AG09309 (cell line): ENCODE measurements around the gene AP5Z1.
"Not testable (repeated sequence)": the region's sequence is repeated elsewhere in the genome, so short reads cannot be mapped to it uniquely, and the experiment has no call there.

Source experiments
- DNase-seq: peaks from one replicate; pipeline ENCODE4 v3.0.0-alpha.2; 2010; ENCODE audit warnings: low read depth
- H3K4me3 ChIP-seq: 2 replicates; pipeline ENCODE4 v1.5.1; 2011; ENCODE audit warnings: mild to moderate bottlenecking, low read depth, low read length, moderate library complexity; ENCODE audit not compliant: control insufficient read depth
- TF ChIP-seq, protein P1 (sequence below): IDR thresholded peaks from 2 replicates; pipeline ENCODE4 v1.5.1; 2011; ENCODE audit warnings: mild to moderate bottlenecking, low read depth, low read length, inconsistent platforms; ENCODE audit not compliant: insufficient read depth, control insufficient read depth; ENCODE audit errors: missing control alignments

Gene AP5Z1

DNA sequence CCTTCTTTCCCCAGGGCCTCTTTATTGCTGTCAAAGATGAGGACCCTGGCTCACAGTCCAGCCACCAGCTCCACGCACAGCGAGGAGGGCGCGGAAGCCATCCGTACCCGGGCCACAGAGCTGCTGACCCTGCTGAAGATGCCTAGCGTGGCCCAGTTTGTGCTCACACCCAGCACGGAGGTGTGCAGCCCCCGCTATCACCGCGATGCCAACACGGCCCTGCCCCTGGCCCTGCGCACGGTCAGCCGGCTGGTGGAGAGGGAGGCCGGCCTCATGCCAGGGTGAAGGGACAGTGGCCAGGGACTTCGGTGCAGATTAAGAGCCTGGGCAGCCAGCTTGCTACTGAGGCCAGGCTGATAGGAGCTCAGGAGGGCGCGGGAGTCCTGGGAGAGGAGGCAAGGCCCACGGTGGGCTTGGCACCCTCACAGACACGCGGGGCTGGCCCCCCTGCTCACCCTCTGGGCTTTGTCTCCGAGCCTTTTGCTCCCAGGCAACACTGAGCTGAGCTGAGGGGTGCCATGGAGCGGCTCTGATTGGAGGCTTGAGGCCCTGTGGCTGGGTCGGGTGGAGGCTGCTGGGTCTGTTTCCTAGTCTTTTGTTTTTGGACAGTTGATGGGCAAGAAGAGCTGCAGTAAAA, 15.8 kb downstream of the AP5Z1 start:
- H3K4me3 ChIP-seq, result no peak overlapping the region
- TF ChIP-seq, protein P1, sequence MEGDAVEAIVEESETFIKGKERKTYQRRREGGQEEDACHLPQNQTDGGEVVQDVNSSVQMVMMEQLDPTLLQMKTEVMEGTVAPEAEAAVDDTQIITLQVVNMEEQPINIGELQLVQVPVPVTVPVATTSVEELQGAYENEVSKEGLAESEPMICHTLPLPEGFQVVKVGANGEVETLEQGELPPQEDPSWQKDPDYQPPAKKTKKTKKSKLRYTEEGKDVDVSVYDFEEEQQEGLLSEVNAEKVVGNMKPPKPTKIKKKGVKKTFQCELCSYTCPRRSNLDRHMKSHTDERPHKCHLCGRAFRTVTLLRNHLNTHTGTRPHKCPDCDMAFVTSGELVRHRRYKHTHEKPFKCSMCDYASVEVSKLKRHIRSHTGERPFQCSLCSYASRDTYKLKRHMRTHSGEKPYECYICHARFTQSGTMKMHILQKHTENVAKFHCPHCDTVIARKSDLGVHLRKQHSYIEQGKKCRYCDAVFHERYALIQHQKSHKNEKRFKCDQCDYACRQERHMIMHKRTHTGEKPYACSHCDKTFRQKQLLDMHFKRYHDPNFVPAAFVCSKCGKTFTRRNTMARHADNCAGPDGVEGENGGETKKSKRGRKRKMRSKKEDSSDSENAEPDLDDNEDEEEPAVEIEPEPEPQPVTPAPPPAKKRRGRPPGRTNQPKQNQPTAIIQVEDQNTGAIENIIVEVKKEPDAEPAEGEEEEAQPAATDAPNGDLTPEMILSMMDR, result no peak
- DNase-seq, result no peak

DNA sequence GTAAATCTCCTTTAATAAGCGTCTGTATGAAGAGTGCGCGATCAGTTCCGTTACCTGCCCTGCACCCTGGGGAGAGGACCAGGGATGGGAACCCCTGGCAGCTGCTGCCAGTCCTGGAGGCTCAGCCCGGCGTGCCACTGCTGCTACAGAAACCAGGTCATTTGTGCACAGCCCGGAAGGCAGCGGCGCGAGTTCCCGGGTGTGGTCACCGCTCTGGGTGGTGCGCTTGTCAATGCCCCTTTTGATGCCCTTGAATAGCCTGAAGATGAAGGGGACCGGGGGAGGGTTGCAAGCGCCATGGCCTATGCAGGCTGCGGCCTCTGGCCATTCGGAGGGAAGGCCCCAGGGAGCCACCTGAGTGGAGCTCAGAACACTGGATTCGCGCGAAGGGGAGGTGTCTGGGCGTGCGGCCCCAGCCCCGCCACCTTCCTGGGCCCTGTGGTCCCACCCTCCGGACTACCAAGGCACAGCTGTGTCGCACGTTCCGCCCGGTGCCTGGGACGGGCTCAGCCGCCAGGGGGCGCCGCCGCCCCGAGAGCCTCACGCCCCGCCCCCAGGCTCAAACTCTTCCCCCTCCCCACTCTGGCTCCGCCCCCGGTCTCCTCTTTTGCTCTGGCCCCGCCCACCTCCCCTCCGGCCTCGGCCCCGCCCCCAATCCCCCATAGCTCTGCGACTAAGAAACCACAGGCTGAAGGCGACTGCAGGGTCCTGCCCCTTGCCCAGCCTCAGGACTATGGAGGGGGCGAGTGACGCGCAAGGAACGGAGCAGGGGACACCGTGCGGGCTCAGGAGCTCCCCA, 16.5 kb downstream of the AP5Z1 start:
- DNase-seq, result no peak
- TF ChIP-seq, protein P1, result peak; percentile 47
- H3K4me3 ChIP-seq, result no peak overlapping the region

DNA sequence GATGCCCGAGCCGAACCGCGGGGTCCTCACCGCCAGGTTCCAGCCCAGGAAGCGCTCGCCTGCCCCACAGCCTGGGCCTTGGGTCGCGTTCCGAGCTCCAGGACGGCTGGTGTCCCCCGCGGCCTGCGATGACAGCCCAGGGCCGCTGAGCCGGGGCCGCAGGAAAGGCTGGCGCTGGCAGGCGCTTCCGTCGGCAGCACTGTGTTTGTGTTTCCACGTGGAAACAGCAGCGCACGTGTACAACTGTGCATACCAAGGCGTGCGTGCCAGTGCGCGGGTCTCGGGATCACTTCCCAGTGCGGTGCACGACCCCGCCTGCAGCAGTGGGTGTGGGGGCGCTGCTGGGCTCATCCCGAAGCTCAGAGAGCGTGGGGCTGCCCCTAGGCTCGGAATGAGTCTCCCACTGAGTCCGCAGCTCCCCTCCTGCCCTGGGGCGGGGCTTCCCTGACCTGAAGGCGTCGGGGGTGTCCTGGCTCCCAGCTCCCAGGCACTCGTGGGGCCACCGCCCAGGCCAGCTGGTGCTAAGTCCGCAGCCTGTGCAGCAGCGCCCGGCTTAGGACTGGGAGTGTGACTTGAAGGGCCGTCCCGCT, 17.2 kb downstream of the AP5Z1 start:
- DNase-seq, result no peak
- TF ChIP-seq, protein P1, result no peak
- H3K4me3 ChIP-seq, result no peak overlapping the region

DNA sequence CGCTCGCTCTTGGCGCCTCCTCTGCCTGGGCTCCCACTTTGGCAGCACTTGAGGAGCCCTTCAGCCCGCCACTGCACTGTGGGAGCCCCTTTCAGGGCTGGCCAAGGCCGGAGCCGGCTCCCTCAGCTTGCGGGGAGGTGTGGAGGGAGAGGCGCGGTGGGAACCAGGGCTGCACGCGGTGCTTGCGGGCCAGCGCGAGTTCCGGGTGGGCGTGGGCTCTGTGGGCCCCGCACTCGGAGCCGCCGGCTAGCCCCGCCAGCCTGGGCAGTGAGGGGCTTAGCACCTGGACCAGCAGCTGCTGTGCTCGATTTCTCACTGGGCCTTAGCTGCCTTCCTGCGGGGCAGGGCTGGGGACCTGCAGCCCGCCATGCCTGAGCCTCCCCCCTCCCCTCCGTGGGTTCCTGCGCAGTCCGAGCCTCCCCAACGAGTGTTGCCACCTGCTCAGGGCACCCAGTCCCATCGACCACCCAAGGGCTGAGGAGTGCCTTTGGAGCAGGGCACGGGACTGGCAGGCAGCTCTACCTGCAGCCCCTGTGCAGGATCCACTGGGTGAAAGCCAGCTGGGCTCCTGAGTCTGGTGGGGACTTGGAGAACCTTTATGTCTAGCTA, 18.1 kb downstream of the AP5Z1 start:
- not testable (repeated sequence) for H3K4me3 ChIP-seq, DNase-seq

DNA sequence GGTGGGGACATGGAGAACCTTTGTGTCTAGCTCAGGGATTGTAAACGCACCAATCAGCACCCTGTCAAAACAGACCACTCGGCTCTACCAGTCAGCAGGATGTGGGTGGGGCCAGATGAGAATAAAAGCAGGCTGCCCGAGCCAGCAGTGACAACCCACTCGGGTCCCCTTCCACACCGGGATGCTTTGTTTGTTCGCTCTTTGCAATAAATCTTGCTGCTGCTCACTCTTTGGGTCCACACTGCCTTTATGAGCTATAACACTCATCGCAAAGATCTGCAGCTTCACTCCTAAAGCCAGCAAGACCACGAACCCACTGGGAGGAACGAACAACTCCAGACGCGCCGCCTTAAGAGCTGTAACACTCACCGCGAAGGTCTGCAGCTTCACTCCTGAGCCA, 18.7 kb downstream of the AP5Z1 start:
- H3K4me3 ChIP-seq, DNase-seq: not testable (repeated sequence)

DNA sequence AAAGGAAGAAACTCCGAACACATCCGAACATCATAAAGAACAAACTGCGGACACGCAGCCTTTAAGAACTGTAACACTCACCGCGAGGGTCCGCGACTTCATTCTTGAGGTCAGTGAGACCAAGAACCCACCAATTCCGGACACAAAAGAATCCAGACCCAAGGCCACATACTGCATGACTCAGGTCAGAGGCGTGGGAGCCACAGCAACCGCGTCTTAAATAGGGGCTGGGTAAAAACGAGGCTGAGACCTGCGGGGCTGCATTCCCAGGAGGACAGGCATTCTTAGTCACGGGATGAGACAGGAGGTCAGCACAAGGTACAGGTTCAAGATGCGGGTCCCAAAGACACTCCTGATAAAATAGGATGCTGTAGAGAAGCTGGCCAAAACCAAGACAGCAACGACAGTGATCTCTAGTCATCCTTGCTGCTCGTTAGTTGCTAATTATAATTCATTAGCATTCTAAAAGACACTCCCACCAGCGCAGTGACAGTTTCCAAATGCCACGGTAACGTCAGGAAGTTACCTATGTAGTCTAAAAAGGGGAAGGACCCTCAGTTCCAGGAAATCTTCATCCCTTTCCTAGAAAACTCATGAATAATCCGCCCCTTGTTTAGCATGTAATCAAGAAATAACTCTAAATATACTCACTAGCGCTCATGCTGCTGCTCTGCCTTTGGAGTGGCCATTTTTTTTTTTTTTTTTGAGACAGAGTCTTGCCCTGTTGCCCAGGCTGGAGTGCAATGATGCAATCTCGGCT, 19.3 kb downstream of the AP5Z1 start:
- TF ChIP-seq, protein P1, result no peak
- DNase-seq, result no peak
- no peak overlapping the region for H3K4me3 ChIP-seq

DNA sequence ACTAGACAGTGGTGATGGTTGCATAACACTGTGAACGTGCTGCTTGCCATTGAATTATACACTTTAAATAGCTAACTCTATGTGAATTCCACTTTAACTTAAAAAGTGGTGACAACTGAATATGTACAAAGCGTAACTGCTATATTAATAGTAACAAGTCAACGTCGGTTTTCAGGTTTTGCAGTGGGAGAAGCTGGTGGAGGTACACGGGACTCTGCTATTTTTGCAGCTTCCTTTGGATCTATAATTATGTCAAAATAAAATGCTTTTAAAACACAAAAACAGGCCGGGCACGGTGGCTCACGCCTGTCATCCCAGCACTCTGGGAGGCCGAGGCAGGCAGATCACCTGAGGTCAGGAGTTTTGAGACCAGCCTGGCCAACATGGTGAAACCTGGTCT, 21.0 kb downstream of the AP5Z1 start:
- no peak overlapping the region for H3K4me3 ChIP-seq
- no peak for DNase-seq
- TF ChIP-seq, protein P1, result no peak
